MM.1S (cell line): Measurements from ENCODE around the gene ABCC1.

ENCODE experiments used
- CTCF ChIP-seq: fragments of 300-600 bp; sonication (generic); IDR thresholded peaks from 2 replicates; pipeline ENCODE4 v1.5.1; 2016; ENCODE audit warnings: antibody characterized with exemption, low read length, mixed read lengths
- EZH2 ChIP-seq: fragments of 300-600 bp; sonication (generic); optimal IDR thresholded peaks from 2 replicates; pipeline ENCODE3; 2017; ENCODE audit warnings: low read depth, mild to moderate bottlenecking, antibody characterized with exemption, low read length, mixed read lengths
- EZH2phosphoT487 ChIP-seq: fragments of 300-600 bp; sonication (generic); IDR thresholded peaks from 2 replicates; pipeline ENCODE4 v1.6.1; 2018; ENCODE audit warnings: antibody characterized with exemption, low read length

DNA sequence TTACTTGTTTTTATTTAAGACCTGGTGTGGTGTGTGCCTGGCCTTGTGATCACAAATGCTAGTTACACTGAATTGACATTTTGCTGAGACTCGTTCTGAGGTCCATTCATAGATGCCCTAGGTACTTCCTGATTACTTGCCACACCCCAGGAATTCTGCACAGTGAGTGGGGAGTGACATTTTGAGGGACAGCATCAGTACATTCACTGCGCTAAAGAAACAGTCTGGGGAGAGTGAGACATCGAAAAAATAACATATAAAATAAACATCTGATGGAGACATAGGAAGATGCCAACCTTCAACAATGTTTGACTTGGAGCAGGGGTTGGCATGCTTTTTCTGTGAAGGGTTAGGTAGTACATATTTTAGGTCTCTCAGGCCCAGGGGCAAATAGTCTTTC, 30.4 kb downstream of the ABCC1 start:
- no peak for TF ChIP-seq CTCF
- no peak for TF ChIP-seq EZH2
- TF ChIP-seq EZH2phosphoT487, result no peak
